Measurements from ENCODE around the gene KCNH5.

Gene KCNH5, protein sequence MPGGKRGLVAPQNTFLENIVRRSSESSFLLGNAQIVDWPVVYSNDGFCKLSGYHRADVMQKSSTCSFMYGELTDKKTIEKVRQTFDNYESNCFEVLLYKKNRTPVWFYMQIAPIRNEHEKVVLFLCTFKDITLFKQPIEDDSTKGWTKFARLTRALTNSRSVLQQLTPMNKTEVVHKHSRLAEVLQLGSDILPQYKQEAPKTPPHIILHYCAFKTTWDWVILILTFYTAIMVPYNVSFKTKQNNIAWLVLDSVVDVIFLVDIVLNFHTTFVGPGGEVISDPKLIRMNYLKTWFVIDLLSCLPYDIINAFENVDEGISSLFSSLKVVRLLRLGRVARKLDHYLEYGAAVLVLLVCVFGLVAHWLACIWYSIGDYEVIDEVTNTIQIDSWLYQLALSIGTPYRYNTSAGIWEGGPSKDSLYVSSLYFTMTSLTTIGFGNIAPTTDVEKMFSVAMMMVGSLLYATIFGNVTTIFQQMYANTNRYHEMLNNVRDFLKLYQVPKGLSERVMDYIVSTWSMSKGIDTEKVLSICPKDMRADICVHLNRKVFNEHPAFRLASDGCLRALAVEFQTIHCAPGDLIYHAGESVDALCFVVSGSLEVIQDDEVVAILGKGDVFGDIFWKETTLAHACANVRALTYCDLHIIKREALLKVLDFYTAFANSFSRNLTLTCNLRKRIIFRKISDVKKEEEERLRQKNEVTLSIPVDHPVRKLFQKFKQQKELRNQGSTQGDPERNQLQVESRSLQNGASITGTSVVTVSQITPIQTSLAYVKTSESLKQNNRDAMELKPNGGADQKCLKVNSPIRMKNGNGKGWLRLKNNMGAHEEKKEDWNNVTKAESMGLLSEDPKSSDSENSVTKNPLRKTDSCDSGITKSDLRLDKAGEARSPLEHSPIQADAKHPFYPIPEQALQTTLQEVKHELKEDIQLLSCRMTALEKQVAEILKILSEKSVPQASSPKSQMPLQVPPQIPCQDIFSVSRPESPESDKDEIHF

DNA sequence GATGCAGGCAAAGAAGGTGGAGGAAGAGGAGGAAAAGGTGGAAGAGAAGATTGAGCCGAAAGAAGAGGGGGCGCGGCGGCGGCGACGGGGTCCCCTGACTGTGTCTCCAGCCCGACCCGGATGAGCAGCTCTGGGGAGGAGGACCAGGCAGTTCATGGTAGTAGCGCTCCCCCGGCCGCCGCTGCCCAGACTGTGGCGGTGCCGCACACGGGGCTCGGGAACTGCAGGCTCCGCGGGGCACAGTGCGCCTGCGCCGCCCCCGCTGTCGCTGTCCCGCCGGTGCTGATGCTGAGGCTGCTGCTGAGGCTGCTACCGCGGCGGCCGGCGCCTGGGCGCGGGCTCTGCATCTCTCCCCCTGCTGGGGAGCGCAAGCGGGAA lies at the start of gene KCNH5:
Gene KCNH5, minus strand, starts transcription at position 225 of the 378 bp plus-strand sequence. CDS start 272 bp downstream, outside the sequence.
- DNase-seq: peak; percentile 74 to 82

DNA sequence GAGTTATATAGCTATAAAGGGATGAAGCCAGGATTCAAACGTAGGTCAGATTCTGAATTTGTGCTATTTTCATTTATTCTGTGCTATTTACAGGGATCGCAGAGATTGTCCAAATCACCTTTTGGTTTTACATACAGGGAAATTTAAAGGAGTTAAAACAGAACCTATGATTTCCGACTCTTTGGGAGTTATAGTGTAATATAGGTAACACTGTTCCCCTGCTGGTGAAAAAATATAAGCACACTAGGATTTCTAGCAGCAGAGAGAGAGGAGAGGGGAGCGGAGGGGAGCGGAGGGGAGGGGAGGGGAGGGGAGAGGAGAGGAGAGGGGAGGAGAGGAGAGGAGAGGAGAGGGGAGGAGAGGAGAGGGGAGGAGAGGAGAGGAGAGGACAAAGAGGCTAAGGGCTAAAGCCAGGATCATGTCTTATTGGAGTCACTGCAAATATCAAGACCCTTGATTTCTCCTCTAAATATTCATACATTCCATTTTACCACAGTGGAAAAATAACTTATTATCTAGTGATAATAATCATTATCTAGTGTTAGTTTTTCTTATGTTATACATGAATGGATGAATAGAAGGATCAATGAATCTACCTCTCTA lies 46.2 kb upstream of the KCNH5 start:
- DNase-seq: peak; percentile 4

DNA sequence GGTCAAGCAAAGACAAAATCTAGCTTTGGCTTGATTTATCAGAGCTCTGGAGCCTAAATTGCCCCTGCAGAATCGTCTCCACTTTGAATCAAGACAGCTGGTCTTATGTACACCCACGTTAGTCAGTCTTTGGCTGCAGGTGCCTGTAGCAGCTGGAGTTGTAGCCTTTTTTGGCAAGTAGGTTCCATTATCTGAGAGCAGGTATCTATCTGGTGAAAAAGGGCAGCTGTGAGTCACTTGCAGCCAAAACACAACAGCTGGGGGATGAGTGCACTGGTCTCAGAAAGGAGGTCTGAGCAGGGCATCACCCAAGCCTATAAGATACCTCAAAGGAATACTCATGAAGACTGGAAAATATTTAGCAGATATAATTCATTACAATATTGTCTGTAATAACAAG lies 43.6 kb upstream of the KCNH5 start:
- DNase-seq: peak in 1 of 2 experiments; percentile 10

DNA sequence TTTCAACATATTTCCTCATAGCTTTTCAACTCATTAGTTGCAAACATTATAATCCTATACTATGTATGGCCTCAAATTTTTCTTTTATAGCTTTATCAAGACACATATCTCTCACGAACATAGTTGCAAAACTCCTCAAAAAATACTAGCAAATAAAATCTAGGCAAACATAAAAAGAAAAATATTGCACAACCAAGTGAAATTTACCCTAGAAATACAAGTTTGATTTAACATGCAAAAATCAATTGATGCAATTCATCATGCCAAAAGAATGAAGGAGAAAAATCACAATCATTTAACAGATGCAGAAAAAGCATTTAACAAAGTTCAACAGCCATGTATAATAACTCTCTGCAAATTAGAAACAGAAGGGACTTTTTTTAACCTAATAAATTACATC lies 33.3 kb upstream of the KCNH5 start:
- no peak for DNase-seq

- no peak for DNase-seq
Observed at GRCh38 chr14:63076488-63076887, 31.2 kb upstream of the KCNH5 start.

DNA sequence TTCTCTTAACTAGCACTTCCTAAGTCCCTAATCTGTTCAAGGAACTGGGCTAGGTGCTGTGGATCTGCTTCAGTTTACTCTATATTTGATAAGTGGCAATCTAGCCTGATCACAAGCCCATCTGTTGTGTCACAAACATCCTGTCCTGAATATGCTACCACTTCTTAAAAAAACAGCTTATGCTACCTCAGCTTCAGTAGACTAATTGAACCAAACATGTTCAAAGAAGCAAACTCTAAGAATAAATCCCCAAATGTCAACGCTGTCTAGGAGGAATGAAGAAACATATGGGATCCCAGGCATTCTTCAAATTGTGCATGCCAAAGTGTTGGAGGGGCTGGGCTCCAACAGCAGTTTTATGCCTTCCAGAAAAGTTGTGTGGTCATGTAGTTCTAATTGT lies 10.4 kb upstream of the KCNH5 start:
- DNase-seq: peak in 1 of 2 experiments; percentile 43

GRCh38 chr14:63051992-63052391 lies 6.7 kb upstream of the KCNH5 start:
- DNase-seq: no peak

- no peak for DNase-seq
Observed at GRCh38 chr14:63051301-63051700, 6.0 kb upstream of the KCNH5 start.

DNA sequence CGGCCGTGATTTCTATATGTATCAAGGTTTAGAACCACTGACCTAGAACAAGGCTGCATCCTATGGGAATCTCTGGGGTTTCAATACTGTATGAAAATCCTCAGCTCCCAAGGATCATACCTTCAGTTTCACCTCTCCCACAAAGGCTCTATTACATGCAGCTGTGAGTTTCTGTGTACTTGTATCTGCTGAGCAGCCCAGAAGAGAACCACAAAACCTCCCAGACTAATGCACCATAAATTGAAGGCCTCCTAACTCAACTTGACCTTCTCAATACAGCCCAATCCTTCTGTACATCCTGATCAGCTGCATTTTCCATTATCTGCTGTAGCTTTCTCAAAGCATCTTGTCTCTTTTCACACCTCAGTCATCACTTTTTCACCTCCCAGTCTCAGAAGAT lies 5.4 kb upstream of the KCNH5 start:
- DNase-seq: no peak

- peak in 1 of 2 experiments; percentile 30 for DNase-seq
Observed at GRCh38 chr14:63046339-63047268, 1.3 kb upstream of the KCNH5 start.

DNA sequence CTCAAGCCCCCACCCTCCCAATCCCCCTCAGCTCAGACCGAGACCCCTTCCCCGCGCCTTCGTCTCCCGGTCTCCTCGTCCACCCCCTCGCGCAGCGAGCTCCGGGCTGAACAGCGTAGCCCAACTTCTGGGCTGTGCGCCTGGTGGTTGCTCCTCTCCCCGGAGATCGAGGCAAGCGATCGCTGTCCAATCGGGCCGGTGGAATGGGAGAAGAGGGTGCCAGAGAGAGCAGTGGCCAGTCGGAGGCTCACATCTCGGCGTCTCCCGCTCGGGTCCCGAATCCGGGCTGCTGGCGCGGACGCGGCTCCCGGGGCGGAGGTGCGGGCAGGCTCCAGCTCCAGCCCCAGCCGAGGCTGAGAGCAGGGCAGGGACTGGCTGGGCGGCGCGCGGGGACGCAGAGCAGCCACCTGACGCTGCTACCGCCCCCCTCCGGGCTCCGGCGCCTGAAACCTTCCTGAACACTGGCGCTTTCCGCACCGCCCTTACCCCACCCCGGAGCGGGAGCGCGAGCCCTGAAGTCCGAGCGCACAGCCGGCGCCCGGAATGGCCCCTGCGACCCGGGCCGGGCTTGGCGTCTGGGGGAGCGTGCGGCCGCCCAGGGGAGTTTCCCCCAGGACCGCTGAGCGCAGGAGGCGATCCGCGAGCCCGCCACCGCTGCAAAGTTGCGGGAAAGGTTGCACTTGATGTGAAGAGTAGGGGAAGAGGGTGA lies 508 bp upstream of the KCNH5 start:
- peak; percentile 65 to 81 for DNase-seq

DNA sequence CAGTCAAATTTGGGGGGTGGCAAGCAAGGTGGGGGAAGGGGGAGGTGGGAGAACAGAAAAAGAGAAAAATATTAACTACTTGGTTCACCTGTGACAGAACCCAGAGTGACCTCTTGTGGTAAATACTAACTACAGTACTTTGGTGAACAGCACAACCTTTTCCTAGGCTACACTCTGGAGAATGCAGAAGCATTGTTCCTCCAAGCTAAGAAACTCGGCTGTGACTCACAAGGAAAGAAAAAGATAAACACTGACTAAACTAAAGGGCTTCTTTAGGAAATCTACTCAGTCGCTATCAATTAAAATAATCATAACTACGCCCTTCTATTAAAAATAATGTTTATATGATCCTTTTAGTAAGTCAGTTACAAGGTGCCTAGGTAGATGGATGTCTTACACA lies 5.4 kb downstream of the KCNH5 start:
- peak in 1 of 2 experiments; percentile 58 for DNase-seq

DNA sequence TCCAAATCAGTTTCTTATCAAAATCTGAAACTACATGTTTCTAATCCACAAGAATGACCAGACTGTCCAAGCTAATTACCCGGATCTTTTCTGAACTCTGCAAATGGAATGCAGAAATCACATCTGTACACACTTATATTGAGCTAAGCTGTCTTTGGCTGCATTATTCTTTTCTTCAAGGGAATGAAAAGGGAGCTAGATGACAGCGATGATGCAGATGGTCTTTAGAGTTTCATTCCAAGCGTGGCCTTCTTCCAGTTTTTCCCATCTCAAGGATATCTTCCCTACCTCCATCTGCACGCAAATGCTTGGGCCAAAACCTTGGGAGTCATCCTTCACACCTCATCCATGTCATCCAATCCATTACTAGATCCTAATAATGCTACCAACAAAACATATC lies 12.6 kb downstream of the KCNH5 start:
- no peak for DNase-seq

GRCh38 chr14:63032076-63032475 lies 13.2 kb downstream of the KCNH5 start:
- no peak for DNase-seq

GRCh38 chr14:63030113-63030512 lies 15.1 kb downstream of the KCNH5 start:
- DNase-seq: no peak

DNA sequence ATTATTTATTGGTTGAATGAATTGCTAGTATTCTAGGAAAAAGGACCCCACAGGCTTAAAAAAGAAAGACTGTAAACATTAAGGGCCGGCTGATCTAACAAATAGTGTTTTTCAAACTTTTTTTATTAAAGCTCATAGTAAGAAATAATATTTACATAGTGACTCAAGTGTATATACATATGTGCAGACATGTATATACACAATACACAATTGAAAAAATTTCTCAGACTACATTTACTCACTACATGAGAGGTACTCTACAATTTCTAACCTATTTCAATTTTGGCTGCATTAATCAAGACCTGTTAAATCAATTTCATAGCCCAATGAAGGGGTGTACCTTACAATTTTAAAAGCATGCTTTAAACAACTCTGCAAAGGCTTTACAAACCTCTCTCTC lies 17.5 kb downstream of the KCNH5 start:
- DNase-seq: no peak

DNA sequence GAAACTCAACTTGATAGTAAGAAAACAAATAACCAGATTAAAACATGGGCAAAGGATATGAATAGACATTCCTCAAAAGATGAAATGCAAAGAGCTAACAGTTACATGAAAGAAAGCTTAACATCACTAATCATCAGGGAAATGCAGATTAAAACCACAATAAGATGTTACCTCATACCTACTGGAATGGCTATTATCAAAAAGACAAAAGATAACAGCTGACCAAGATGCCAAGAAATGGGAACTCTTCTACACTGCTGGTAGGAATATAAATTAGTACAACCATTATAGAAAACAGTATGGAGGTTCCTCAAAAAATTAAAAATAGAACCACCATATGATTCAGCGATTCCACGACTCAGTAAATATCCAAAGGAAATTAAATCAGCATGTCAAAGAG lies 18.8 kb downstream of the KCNH5 start:
- no peak for DNase-seq

GRCh38 chr14:63014621-63015020 lies 30.6 kb downstream of the KCNH5 start:
- no peak for DNase-seq

DNA sequence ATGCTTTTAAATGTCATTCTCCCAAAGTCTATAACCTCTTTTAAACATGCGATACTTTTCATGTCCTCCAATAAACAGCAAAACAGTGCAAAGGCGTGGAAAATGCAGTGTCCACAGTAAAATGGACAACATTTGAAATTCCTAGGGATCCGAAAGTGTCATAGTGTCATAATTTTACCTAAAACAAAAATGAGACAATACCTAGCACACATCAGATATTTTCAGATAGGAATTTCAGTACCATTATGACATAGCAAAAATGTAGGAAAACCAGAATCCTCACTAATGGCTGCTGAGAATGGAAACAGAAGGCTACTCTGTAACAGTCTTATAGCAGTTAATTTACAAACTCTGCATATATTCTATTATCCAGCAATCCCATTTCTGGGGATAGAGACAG lies 33.1 kb downstream of the KCNH5 start:
- no peak for DNase-seq

DNA sequence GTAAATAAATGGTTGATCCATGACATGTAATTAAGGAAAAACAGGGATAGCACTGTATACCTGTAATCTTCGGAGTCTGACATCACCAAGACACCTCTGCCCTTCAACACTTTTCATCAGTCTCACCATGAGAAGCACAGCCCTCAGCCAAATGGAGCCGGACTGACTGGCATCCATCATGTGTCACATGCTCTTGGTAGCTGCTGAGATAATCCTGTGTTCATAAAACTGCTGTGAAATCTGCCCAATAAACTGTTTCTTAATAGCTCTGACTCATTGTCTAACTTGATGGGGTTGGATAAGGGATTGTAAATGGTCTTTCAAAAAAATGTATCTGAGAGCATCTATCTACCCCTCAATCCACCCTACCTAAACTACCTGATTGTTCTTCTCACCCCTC lies 33.6 kb downstream of the KCNH5 start:
- DNase-seq: no peak

- DNase-seq: no peak
Observed at GRCh38 chr14:63009495-63009894, 35.8 kb downstream of the KCNH5 start.

GRCh38 chr14:63006531-63006930 lies 38.7 kb downstream of the KCNH5 start:
- DNase-seq: no peak

Measured in NCI-H524 (cell line).